Lower lobe of right lung (tissue), 2 donors: ENCODE results near the gene DGUOK. TPM values are rescaled to one million over a fixed set of nuclear protein-coding genes. Genes with fewer than 3 reads are reported as not detected.
A peak's percentile ranks its signal among the peaks of the same experiment; 100 is the strongest.
"Not testable (repeated sequence)": the region's sequence is repeated elsewhere in the genome, so short reads cannot be mapped to it uniquely, and the experiment has no call there.

Experiments used
- ATAC-seq, 2 donors: fragments of 200-7000 bp; cut with Tn5 transposase; one replicate each; pipeline ENCODE4 v1.9.1; 2020 to 2022; ENCODE audit warnings: mild to moderate bottlenecking in 2 of 2, moderate library complexity in 2 of 2
- DNase-seq: peaks from one replicate; pipeline ENCODE4 v3.0.0-alpha.2; 2020
- H3K27ac ChIP-seq: fragments of 200-600 bp; one replicate; pipeline ENCODE4 v1.8.0; 2022
- H3K27me3 ChIP-seq: fragments of 200-600 bp; one replicate; pipeline ENCODE4 v1.8.0; 2022; ENCODE audit warnings: low read depth
- H3K36me3 ChIP-seq: fragments of 200-600 bp; one replicate; pipeline ENCODE4 v1.8.0; 2022; ENCODE audit warnings: mild to moderate bottlenecking
- H3K4me1 ChIP-seq: fragments of 200-600 bp; one replicate; pipeline ENCODE4 v1.8.0; 2022
- H3K4me3 ChIP-seq: fragments of 200-600 bp; one replicate; pipeline ENCODE4 v1.8.0; 2022; ENCODE audit warnings: mild to moderate bottlenecking
- H3K9me3 ChIP-seq: fragments of 200-600 bp; one replicate; pipeline ENCODE4 v1.8.0; 2022
- intact Hi-C: fragments of 100-400 bp; cut with DNase I; formaldehyde crosslinking; loops from one replicate; pipeline ENCODE4 v1.11.0; 2022
- long read RNA-seq: library from polyadenylated mRNA; unstranded; transcript quantifications from one replicate; pipeline ENCODE4 v2.0.0, GENCODE V29; 2021
- total RNA-seq: library from RNA; stranded (reverse); fragmentation: NEBNext Ultra II Directional; extraction: Animal tissue kit (Norgen Biotek cat#: 25700); gene quantifications from one replicate; pipeline ENCODE4 v1.2.1, GENCODE V29; 2021
- TF ChIP-seq, protein P1 (sequence below): fragments of 200-600 bp; IDR thresholded peaks from one replicate; pipeline ENCODE4 v1.8.0; 2022; ENCODE audit warnings: antibody characterized with exemption, mild to moderate bottlenecking
- donor health status: DM: no; HTN: yes; CAD: no; lungs with severe emphysema.

The DGUOK gene
- 38.0 TPM for total RNA-seq
- long read RNA-seq, transcript DGUOK-202 (5 exons, 880 nt) = minor isoform, 5 of 68 reads
- long read RNA-seq, transcript DGUOK-201 (7 exons, 1,144 nt) = minor isoform, 13 of 68 reads
- long read RNA-seq, transcript DGUOK-208 (6 exons, 1,029 nt) = major isoform, 22 of 68 reads
- long read RNA-seq, transcript DGUOK-203 (4 exons, 703 nt) = minor isoform, 13 of 68 reads
- long read RNA-seq, partial matches to known transcripts = 3 of 68 reads
- long read RNA-seq, other reads (novel, unspliced or antisense) = 12 of 68 reads

DNA sequence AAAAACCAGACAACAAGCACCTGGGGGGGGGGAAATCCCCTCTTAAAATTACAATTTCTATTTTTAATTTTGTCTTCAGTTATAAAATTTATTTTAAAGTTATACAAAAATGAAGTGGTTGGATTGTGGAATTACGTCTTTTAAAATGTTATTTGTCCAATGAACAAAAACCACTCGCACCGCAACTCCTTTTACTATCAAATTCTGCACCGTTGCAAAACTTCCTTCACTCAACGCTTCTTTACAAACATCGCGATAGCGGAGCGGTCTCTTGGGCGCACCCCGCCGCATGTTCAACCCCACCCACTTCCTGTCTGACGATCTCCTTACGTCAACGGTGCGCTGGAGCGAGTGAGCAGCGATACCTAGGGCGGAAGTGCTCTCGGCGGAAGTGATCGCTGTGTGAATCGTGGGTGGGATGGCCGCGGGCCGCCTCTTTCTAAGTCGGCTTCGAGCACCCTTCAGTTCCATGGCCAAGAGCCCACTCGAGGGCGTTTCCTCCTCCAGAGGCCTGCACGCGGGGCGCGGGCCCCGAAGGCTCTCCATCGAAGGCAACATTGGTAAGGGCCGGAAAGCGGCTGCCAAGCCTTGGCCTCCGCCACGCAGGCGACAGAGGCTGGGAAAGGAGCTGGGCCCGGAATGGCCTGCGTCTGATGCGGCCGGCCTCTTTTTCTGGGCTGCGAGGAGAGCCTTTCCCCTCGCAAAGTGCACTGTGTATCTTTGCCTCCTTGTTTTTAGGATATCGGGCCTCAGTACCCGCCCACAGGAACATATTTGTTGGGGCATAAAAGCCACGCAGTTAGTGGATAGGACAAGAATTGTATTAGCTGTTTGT lies at the start of gene DGUOK:
Gene DGUOK, plus strand, starts transcription at position 388 of the 835 bp plus-strand sequence. Its CDS starts 31 bp downstream, at position 419.
- H3K9me3 ChIP-seq = no peaks in the 10 kb centered on the region
- peak within 1 kb of the TSS; percentile 86 for H3K4me3 ChIP-seq
- peak within 1 kb of the TSS; percentile 99 for H3K27ac ChIP-seq
- ATAC-seq = peak; percentile 100
- TF ChIP-seq, protein P1, sequence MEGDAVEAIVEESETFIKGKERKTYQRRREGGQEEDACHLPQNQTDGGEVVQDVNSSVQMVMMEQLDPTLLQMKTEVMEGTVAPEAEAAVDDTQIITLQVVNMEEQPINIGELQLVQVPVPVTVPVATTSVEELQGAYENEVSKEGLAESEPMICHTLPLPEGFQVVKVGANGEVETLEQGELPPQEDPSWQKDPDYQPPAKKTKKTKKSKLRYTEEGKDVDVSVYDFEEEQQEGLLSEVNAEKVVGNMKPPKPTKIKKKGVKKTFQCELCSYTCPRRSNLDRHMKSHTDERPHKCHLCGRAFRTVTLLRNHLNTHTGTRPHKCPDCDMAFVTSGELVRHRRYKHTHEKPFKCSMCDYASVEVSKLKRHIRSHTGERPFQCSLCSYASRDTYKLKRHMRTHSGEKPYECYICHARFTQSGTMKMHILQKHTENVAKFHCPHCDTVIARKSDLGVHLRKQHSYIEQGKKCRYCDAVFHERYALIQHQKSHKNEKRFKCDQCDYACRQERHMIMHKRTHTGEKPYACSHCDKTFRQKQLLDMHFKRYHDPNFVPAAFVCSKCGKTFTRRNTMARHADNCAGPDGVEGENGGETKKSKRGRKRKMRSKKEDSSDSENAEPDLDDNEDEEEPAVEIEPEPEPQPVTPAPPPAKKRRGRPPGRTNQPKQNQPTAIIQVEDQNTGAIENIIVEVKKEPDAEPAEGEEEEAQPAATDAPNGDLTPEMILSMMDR = no peak
- peaks cover 5% of the 10 kb centered on the region for H3K36me3 ChIP-seq
- H3K27me3 ChIP-seq = no peaks in the 10 kb centered on the region
- H3K4me1 ChIP-seq = peaks cover 38% of the 10 kb centered on the region
- intact Hi-C loops = no loop called here
- peak; percentile 99 for DNase-seq

DNA sequence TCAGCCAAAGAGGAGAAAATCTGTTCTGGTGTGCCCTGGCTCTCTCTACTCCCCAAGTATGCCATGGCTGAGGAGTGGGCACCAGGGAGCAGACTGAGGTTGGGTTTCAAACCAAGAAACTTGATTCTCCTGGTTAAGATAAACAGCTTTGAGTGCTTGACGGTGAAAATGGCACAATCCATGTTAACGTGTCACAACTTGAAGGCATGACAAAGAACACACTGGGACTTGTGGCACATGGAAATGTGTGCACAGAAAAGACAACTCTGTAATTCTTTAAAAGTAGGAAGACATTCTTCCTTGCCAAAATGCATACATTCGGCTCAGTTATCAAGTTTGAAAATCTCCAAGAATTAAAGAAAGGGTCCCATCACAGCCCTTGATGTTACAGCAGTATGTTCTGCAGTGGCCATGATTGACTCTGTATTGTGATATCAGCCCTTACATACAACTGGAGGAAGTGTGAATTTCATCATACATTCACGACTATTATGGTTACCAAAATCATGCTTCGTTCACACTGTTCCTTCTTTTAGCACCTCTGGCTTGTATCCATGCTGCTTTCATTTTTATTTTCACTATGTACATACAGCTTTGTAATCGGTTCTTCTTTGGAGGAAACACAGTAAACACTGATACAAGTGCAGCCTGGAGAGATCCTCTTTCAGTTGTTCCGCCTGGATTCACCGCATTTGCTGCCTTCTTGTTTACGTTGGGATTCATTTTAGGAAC lies 49.4 kb upstream of the DGUOK start:
- DNase-seq (no peak), ATAC-seq (peak; percentile 65 to 80)
- Histone ChIP-seq H3K9me3 (no peaks in the 10 kb centered on the region), H3K27me3 (no peaks in the 10 kb centered on the region), H3K36me3 (no peaks in the 10 kb centered on the region), H3K27ac (no peak overlapping the region), H3K4me3 (no peak overlapping the region), H3K4me1 (no peaks in the 10 kb centered on the region)
- TF ChIP-seq, protein P1 = no peak
- intact Hi-C loops = no loop called here

GRCh38 chr2:73877984-73878383 lies 48.7 kb upstream of the DGUOK start:
- H3K27ac ChIP-seq, DNase-seq, H3K27me3 ChIP-seq, ATAC-seq, H3K4me1 ChIP-seq, intact Hi-C loops, H3K4me3 ChIP-seq, H3K9me3 ChIP-seq, H3K36me3 ChIP-seq: not testable (repeated sequence)

DNA sequence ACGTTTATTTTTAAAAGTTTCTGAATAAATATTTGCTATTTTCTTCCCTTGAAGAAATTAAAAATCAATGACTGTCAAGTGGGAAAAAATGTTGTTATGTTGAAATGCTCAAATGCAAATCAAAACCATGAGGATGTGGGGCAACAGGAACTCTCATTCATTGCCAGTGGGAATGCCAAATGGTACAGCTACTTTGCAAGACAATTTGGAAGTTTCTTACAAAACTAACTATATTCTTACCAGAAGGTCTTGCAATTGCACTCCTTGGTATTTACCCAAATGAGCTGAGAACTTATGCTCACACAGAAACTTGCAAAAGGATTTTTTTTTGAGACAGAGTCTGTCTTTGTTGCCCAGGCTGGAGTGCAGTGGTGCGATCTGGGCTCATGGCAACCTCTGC lies 41.3 kb upstream of the DGUOK start:
- no peaks in the 10 kb centered on the region for H3K4me1 ChIP-seq
- DNase-seq (no peak), ATAC-seq (no peak)
- intact Hi-C loops = no loop called here
- H3K9me3 ChIP-seq = no peaks in the 10 kb centered on the region
- peaks cover 4% of the 10 kb centered on the region for H3K27me3 ChIP-seq
- H3K4me3 ChIP-seq = no peak overlapping the region
- no peak overlapping the region for H3K27ac ChIP-seq
- H3K36me3 ChIP-seq = no peaks in the 10 kb centered on the region
- TF ChIP-seq, protein P1 = no peak

- Histone ChIP-seq H3K27me3 (peaks cover 4% of the 10 kb centered on the region), H3K9me3 (no peaks in the 10 kb centered on the region), H3K27ac (no peak overlapping the region), H3K4me3 (no peak overlapping the region), H3K36me3 (no peaks in the 10 kb centered on the region), H3K4me1 (no peaks in the 10 kb centered on the region)
- TF ChIP-seq, protein P1 = no peak
- intact Hi-C loops = no loop called here
- ATAC-seq (no peak), DNase-seq (no peak)
Measured at GRCh38 chr2:73886357-73886756, 40.3 kb upstream of the DGUOK start.

DNA sequence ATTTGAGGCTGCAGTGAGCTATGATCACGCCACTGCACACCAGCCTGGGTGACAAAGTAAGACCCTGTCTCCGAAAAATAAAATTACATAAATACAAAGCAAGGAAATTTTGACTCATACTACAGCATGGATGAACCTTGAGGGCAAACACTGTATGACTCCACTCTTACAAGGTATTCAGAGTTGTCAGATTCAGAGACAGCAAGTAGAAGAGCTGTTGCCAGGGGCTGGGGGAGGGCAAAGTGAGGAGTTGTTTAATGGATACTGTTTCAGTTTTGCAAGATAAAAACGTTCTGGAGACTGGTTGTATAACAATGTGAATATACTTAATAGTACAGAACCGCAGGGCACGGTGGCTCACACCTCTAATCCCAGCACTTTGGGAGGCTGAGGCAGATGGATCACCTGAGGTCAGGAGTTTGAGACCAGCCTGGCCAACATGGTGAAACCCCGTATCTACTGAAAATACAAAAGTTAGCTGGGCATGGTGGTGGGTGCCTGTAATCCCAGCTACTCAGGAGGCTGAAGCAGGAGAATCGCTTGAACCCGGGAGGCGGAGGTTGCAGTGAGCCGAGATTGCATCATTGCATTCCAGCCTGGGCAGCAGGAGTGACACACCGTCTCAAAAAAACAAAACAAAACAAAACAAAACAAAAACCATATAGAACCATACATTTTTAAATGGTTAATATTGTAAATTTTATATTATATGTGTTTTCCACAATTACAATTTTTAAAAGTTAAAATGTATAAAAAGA lies 38.9 kb upstream of the DGUOK start:
- ATAC-seq, intact Hi-C loops, H3K4me3 ChIP-seq, DNase-seq, H3K9me3 ChIP-seq, H3K36me3 ChIP-seq, H3K27me3 ChIP-seq, H3K4me1 ChIP-seq, H3K27ac ChIP-seq: not testable (repeated sequence)
